ENCODE data around the gene NRP2.

Gene NRP2

GRCh38 chr2:205770577-205770976 lies 88.3 kb downstream of the NRP2 start:
- TF ChIP-seq CTCF (IDR thresholded peaks at IDR 0.05; ENCODE audit: insufficient read depth, low read length, poor library complexity, severe bottlenecking): no peak
- Histone ChIP-seq H3K36me3 (ENCODE audit: control insufficient read depth, insufficient read depth, low read length) (no peaks in the 10 kb centered on the region), H3K27me3 (replicated peaks; ENCODE audit: control insufficient read depth, insufficient read depth, low read length) (no peaks in the 10 kb centered on the region; the same call in 1 of the 2 replicates), H3K4me3 (replicated peaks; ENCODE audit: low read depth, low read length) (no peak overlapping the region)
- no peak for DNase-seq (ENCODE audit: extremely low read depth, insufficient read length)

- TF ChIP-seq CTCF (IDR thresholded peaks at IDR 0.05; ENCODE audit: insufficient read depth, low read length, poor library complexity, severe bottlenecking): no peak
- no peaks in the 10 kb centered on the region for H3K36me3 ChIP-seq (ENCODE audit: control insufficient read depth, insufficient read depth, low read length)
- no peaks in the 10 kb centered on the region; the same call in 1 of the 2 replicates for H3K27me3 ChIP-seq (replicated peaks; ENCODE audit: control insufficient read depth, insufficient read depth, low read length)
- DNase-seq (ENCODE audit: extremely low read depth, insufficient read length): no peak
- H3K4me3 ChIP-seq (replicated peaks; ENCODE audit: low read depth, low read length): no peak overlapping the region
Observed at GRCh38 chr2:205771031-205771430, 88.7 kb downstream of the NRP2 start.

GRCh38 chr2:205771666-205772065 lies 89.4 kb downstream of the NRP2 start:
- no peaks in the 10 kb centered on the region; the same call in 1 of the 2 replicates for H3K27me3 ChIP-seq (replicated peaks; ENCODE audit: control insufficient read depth, insufficient read depth, low read length)
- no peaks in the 10 kb centered on the region for H3K36me3 ChIP-seq (ENCODE audit: control insufficient read depth, insufficient read depth, low read length)
- H3K4me3 ChIP-seq (replicated peaks; ENCODE audit: low read depth, low read length): no peak overlapping the region
- DNase-seq (ENCODE audit: extremely low read depth, insufficient read length): no peak
- TF ChIP-seq CTCF (IDR thresholded peaks at IDR 0.05; ENCODE audit: insufficient read depth, low read length, poor library complexity, severe bottlenecking): no peak

GRCh38 chr2:205772983-205773382 lies 90.7 kb downstream of the NRP2 start:
- no peak for DNase-seq (ENCODE audit: extremely low read depth, insufficient read length)
- Histone ChIP-seq H3K27me3 (replicated peaks; ENCODE audit: control insufficient read depth, insufficient read depth, low read length) (no peaks in the 10 kb centered on the region; the same call in 1 of the 2 replicates), H3K36me3 (ENCODE audit: control insufficient read depth, insufficient read depth, low read length) (no peaks in the 10 kb centered on the region), H3K4me3 (replicated peaks; ENCODE audit: low read depth, low read length) (no peak overlapping the region)
- no peak for TF ChIP-seq CTCF (IDR thresholded peaks at IDR 0.05; ENCODE audit: insufficient read depth, low read length, poor library complexity, severe bottlenecking)

- H3K4me3 ChIP-seq (replicated peaks; ENCODE audit: low read depth, low read length): no peak overlapping the region
- no peak for TF ChIP-seq CTCF (IDR thresholded peaks at IDR 0.05; ENCODE audit: insufficient read depth, low read length, poor library complexity, severe bottlenecking)
- H3K27me3 ChIP-seq (replicated peaks; ENCODE audit: control insufficient read depth, insufficient read depth, low read length): no peaks in the 10 kb centered on the region; the same call in 1 of the 2 replicates
- H3K36me3 ChIP-seq (ENCODE audit: control insufficient read depth, insufficient read depth, low read length): no peaks in the 10 kb centered on the region
- no peak for DNase-seq (ENCODE audit: extremely low read depth, insufficient read length)
Observed at GRCh38 chr2:205773989-205774388, 91.7 kb downstream of the NRP2 start.
